NCI-H187 (cell line): ENCODE results near the gene MET.
A peak's percentile ranks its signal among the peaks of the same experiment; 100 is the strongest.
"Not testable (repeated sequence)": the region's sequence is repeated elsewhere in the genome, so short reads cannot be mapped to it uniquely, and the experiment has no call there.

Experiments used
- DNase-seq, 2 experiments: peaks; one replicate each; lab custom pipeline; 2025; lab: John Stamatoyannopoulos, UW

Gene MET

GRCh38 chr7:116698930-116699721, 27.1 kb downstream of the MET start:
- peak; percentile 88 to 91 for DNase-seq

GRCh38 chr7:116699722-116700120, 27.7 kb downstream of the MET start:
- no peak for DNase-seq

- DNase-seq = no peak
Observed at GRCh38 chr7:116702046-116702785, 30.2 kb downstream of the MET start.

- DNase-seq = no peak
Observed at GRCh38 chr7:116704650-116705228, 32.7 kb downstream of the MET start.

- DNase-seq = no peak
Observed at GRCh38 chr7:116705419-116705818, 33.4 kb downstream of the MET start.

- DNase-seq = no peak
Observed at GRCh38 chr7:116706668-116707126, 34.7 kb downstream of the MET start.

- DNase-seq = no peak
Observed at GRCh38 chr7:116707289-116707688, 35.3 kb downstream of the MET start.

- no peak for DNase-seq
Observed at GRCh38 chr7:116708248-116708647, 36.3 kb downstream of the MET start.

GRCh38 chr7:116708861-116709260, 36.9 kb downstream of the MET start:
- DNase-seq = peak in 1 of 2 experiments; percentile 46

GRCh38 chr7:116709336-116709735, 37.3 kb downstream of the MET start:
- DNase-seq = no peak

GRCh38 chr7:116710764-116711452, 38.9 kb downstream of the MET start:
- no peak for DNase-seq

- no peak for DNase-seq
Observed at GRCh38 chr7:116711790-116712189, 39.8 kb downstream of the MET start.

GRCh38 chr7:116713500-116713899, 41.5 kb downstream of the MET start:
- no peak for DNase-seq

- DNase-seq = no peak
Observed at GRCh38 chr7:116713918-116714317, 41.9 kb downstream of the MET start.

GRCh38 chr7:116715077-116715476, 43.1 kb downstream of the MET start:
- no peak for DNase-seq

- no peak for DNase-seq
Observed at GRCh38 chr7:116717137-116717536, 45.1 kb downstream of the MET start.

- DNase-seq = not testable (repeated sequence)
Observed at GRCh38 chr7:116723959-116724529, 52.0 kb downstream of the MET start.

GRCh38 chr7:116724560-116725231, 52.7 kb downstream of the MET start:
- no peak for DNase-seq

GRCh38 chr7:116726149-116726548, 54.2 kb downstream of the MET start:
- DNase-seq = no peak

GRCh38 chr7:116726713-116727431, 54.9 kb downstream of the MET start:
- no peak for DNase-seq
